ENCODE data around the gene RANBP1. TPM values are rescaled to one million over a fixed set of nuclear protein-coding genes. Genes with fewer than 3 reads are reported as not detected.

RANBP1 gene
- polyA plus RNA-seq, 1 of the 3 experiments (the other 2 are of a cell fraction), result 502 TPM

DNA sequence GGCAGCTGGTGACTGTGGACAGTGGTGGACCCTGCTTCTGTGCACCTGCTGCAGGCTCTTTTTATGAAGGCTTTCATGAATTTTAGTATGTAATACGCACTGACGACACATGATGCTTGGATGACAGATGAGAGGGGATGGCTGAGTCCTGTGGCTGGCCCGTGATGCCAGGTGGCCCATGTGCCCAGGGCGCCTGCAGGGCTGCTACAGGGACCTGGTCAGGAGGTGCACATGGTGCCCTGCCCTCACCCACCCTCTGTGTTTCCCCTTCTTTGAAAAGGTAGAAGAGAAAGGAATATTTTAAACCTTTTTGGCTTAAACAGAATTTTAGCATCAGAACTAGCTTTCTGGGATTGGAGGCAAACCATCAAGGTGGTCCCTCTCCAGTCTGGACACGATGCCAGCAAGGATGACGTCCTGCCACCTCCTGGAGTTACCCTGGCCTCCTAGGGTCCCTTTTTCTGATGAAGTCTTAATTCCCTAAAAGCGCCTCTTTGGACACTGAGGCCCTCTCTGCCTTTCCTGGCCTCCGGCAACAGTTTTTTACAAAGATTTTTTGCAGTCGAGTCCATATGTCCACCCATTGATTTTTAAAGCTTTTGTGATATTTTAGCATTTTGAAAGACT, 5.4 kb upstream of the RANBP1 start:
- Histone ChIP-seq H3K4me3 (ENCODE audit: low read depth in 2 of 2, low read length in 1 of 2) (no peak overlapping the region), H3K4me2 (no peak overlapping the region), H3K4me1 (ENCODE audit: control insufficient read depth in 1 of 2, insufficient read depth in 2 of 2, low read depth in 1 of 2, low read length in 1 of 2) (peaks cover 0 to 4% of the 10 kb centered on the region in 2 experiments; a peak in 1 of 4 replicates), H3K9me2 (no peaks in the 10 kb centered on the region), H3K27ac (ENCODE audit: low read depth in 2 of 2, low read length in 1 of 2) (peak overlapping the region; percentile 7 to 28; a peak in 2 of 4 replicates), H3F3A (replicated peaks; ENCODE audit: insufficient read depth) (peaks cover 16% of the 10 kb centered on the region), H3K27me3 (ENCODE audit: insufficient read depth) (no peaks in the 10 kb centered on the region), H3K9me3 (no peaks in the 10 kb centered on the region), H4K20me1 (ENCODE audit: insufficient read depth) (peaks cover 14% of the 10 kb centered on the region; the same call in 1 of the 2 replicates), H3K79me2 (ENCODE audit: insufficient read depth) (peaks cover 14% of the 10 kb centered on the region), H3K36me3 (replicated peaks in 1 of 2; ENCODE audit: control insufficient read depth in 1 of 2, insufficient read depth in 2 of 2, low read length in 1 of 2) (peaks cover 24 to 94% of the 10 kb centered on the region in 2 experiments), H3K9ac (no peak overlapping the region), H2AFZ (ENCODE audit: low read depth) (no peak overlapping the region)
- ChIA-PET POLR2A (interaction anchor here (0.6 kb wide), 1 partner anchor 9 kb away, joined by 3 read pairs; no protein-coding TSS in a partner anchor), CTCF (interaction anchor here (0.5 to 2.3 kb wide), 9 partner anchors 9 to 279 kb away, joined by 3 to 10 read pairs (median 4); no protein-coding TSS in a partner anchor)
- no peak for TF ChIP-seq MEF2A (IDR thresholded peaks at IDR 0.05; ENCODE audit: borderline replicate concordance, low read depth)
- TF ChIP-seq JUND (IDR thresholded peaks at IDR 0.05), result no peak
- no peak for TF ChIP-seq SMC3 (IDR thresholded peaks at IDR 0.05; ENCODE audit: low read depth, low read length)
- no peak for DNase-seq
- 90% methylated on average over 8 of the region's 9 CpGs for WGBS (ENCODE audit: low lambda C conversion rate)

DNA sequence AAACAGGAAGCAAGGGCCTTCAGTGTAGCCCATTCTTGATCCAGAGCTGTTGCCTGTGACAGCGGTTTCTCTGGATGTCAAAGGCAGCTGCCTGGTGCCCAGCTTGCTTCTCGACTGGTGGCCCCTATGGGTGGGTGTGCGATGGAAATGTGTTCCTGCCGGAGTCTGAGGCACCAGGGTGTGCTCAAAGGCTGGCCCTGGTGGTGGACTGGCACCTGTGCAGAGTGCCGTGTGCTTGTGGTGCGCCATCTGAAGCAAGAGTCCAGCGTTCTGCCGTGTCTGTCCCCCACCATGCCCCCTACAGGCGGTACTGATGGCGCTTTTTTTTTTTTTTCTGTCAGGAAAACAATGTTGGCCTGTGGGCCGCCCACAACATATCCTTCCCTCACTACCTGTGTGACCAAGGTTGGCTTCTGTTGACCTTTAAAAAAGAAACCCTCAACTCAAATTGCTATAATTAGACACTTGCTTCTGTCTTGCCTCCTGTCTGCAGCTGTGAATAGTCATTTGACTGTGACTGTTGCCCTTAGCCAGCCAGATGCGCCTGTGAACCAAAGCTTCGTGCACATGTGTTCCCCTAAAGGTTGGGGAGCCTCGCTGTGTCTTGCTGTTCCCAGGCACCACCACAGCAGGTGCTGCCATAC, 4.7 kb upstream of the RANBP1 start:
- Histone ChIP-seq H3F3A (replicated peaks; ENCODE audit: insufficient read depth) (peaks cover 16% of the 10 kb centered on the region), H4K20me1 (ENCODE audit: insufficient read depth) (0 out of 2 replicates have a peak, but pooled peaks cover 8% of the 10 kb centered on the region), H3K4me3 (ENCODE audit: low read depth in 2 of 2, low read length in 1 of 2) (no peak overlapping the region), H3K27ac (ENCODE audit: low read depth in 2 of 2, low read length in 1 of 2) (peak overlapping the region; percentile 7 to 28; a peak in 3 of 4 replicates), H3K9ac (no peak overlapping the region), H2AFZ (ENCODE audit: low read depth) (no peak overlapping the region), H3K36me3 (replicated peaks in 1 of 2; ENCODE audit: control insufficient read depth in 1 of 2, insufficient read depth in 2 of 2, low read length in 1 of 2) (peaks cover 24 to 92% of the 10 kb centered on the region in 2 experiments), H3K9me3 (no peaks in the 10 kb centered on the region), H3K79me2 (ENCODE audit: insufficient read depth) (peaks cover 20% of the 10 kb centered on the region), H3K4me2 (no peak overlapping the region), H3K9me2 (no peaks in the 10 kb centered on the region), H3K4me1 (ENCODE audit: control insufficient read depth in 1 of 2, insufficient read depth in 2 of 2, low read depth in 1 of 2, low read length in 1 of 2) (peaks cover 6 to 11% of the 10 kb centered on the region in 2 experiments; a peak in 1 of 4 replicates), H3K27me3 (ENCODE audit: insufficient read depth) (no peaks in the 10 kb centered on the region)
- ChIA-PET CTCF (interaction anchor here (0.5 to 2.3 kb wide), 16 partner anchors 10 to 279 kb away, joined by 3 to 10 read pairs (median 3); no protein-coding TSS in a partner anchor), POLR2A (interaction anchor here (0.6 kb wide), 1 partner anchor 10 kb away, joined by 3 read pairs; no protein-coding TSS in a partner anchor)
- peak; percentile 87 for DNase-seq
- 69% methylated on average over 10 of the region's 14 CpGs for WGBS (ENCODE audit: low lambda C conversion rate)
- peak; percentile 76; the same call in 1 of the 2 replicates for TF ChIP-seq SIN3A (IDR thresholded peaks at IDR 0.05; ENCODE audit: borderline replicate concordance, low read depth, low read length)
- TF ChIP-seq RAD21 (IDR thresholded peaks at IDR 0.05; ENCODE audit: low read length), result 0 out of 2 replicates have a peak, but pooled peaks have one; percentile 12
- peak; percentile 23 for TF ChIP-seq CHD2 (IDR thresholded peaks at IDR 0.05; ENCODE audit: low read length, partially characterized antibody)
- no peak for TF ChIP-seq RFX5 (IDR thresholded peaks at IDR 0.05; ENCODE audit: low read length)
- TF ChIP-seq SMC3 (IDR thresholded peaks at IDR 0.05; ENCODE audit: low read depth, low read length), result no peak
- TF ChIP-seq, protein P1, sequence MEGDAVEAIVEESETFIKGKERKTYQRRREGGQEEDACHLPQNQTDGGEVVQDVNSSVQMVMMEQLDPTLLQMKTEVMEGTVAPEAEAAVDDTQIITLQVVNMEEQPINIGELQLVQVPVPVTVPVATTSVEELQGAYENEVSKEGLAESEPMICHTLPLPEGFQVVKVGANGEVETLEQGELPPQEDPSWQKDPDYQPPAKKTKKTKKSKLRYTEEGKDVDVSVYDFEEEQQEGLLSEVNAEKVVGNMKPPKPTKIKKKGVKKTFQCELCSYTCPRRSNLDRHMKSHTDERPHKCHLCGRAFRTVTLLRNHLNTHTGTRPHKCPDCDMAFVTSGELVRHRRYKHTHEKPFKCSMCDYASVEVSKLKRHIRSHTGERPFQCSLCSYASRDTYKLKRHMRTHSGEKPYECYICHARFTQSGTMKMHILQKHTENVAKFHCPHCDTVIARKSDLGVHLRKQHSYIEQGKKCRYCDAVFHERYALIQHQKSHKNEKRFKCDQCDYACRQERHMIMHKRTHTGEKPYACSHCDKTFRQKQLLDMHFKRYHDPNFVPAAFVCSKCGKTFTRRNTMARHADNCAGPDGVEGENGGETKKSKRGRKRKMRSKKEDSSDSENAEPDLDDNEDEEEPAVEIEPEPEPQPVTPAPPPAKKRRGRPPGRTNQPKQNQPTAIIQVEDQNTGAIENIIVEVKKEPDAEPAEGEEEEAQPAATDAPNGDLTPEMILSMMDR (IDR thresholded peaks at IDR 0.05), result peak; percentile 61
- no peak for TF ChIP-seq TAF1 (IDR thresholded peaks at IDR 0.05; ENCODE audit: borderline replicate concordance, low read depth, low read length)
- TF ChIP-seq MXI1 (IDR thresholded peaks at IDR 0.05; ENCODE audit: low read depth, low read length), result peak; percentile 54; the same call in 1 of the 2 replicates
- TF ChIP-seq, protein P2, sequence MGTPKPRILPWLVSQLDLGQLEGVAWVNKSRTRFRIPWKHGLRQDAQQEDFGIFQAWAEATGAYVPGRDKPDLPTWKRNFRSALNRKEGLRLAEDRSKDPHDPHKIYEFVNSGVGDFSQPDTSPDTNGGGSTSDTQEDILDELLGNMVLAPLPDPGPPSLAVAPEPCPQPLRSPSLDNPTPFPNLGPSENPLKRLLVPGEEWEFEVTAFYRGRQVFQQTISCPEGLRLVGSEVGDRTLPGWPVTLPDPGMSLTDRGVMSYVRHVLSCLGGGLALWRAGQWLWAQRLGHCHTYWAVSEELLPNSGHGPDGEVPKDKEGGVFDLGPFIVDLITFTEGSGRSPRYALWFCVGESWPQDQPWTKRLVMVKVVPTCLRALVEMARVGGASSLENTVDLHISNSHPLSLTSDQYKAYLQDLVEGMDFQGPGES (IDR thresholded peaks at IDR 0.05; ENCODE audit: low read depth, low read length), result no peak
- TF ChIP-seq MEF2A (IDR thresholded peaks at IDR 0.05; ENCODE audit: borderline replicate concordance, low read depth), result no peak
- TF ChIP-seq EP300 (IDR thresholded peaks at IDR 0.05; ENCODE audit: borderline replicate concordance in 1 of 2, low read depth in 1 of 2, low read length in 1 of 2), result no peak
- TF ChIP-seq POLR2AphosphoS5 (IDR thresholded peaks at IDR 0.05; ENCODE audit: low read depth, low read length), result no peak

Data from SK-N-SH (cell line).